ENCODE data around the gene IGLL5.
A peak's percentile ranks its signal among the peaks of the same experiment; 100 is the strongest.

Gene IGLL5

DNA sequence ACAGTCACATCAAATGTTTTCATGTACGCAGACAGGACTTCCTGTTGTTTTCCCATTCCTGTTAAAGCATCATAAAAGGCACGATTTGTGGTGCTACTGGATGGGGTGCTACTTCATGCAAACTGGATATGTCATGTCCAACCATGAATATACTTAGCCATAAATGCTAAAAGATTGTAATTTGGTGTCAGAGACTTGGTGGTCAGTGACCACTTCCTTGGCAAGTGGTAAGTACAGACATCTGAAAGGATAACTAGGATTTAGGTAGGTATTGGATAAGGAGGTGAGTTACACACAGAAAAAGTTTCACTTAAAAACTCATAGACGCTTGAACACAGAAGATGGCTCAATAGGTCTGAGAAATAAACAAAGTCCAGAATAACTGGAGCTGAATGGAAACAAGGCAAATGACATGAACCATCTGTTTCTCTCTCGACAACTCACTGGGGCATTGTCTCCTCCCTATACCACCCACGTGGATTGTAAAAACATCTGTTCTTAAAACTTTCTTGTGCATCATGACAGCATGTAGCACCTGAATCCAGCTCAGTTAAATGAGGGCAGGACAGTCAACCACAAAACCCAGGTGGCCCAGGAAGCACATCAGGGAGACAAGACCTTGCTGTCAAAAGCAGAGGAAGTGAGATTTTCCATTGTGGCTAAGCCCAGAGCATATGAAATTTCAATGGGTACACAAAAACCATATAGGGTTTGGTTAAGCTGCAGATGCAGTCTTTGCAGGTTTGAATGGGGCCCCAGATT lies 22.1 kb upstream of the IGLL5 start:
- no peak for DNase-seq

DNA sequence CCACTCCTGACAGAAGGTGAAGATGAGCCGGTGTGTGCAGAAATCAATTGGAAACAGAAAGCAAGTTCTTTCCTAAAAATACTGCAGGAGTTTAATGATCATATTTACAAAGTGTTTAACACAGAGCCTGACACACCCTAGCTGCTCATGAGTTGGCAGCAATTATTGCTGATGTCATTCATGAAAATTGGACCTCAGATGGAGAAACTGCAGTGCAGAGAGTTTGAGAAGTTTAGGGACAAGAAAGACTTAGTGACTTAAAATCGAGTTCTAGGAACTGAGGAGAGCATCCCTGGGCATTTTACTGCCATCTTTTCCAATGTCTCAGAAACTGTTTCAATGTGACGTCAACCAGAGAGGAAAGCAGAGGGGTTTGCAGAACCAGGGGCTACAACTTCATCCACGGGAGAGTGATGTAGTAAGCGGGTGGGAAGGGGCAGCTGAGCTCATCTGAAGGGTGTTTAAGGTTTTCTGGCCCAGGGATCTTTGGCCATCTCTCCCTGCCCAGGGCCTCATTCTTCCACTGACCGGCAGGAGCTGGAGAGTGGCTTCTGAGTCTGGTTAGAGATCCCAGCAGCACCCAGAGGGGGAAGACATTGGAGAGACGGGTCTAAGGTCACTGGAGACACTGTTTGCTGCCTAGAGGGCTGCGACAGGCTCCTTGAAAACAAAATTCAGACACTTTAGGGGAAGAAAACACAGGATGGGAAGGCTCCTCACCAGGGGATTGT lies 21.1 kb upstream of the IGLL5 start:
- no peak for DNase-seq

DNA sequence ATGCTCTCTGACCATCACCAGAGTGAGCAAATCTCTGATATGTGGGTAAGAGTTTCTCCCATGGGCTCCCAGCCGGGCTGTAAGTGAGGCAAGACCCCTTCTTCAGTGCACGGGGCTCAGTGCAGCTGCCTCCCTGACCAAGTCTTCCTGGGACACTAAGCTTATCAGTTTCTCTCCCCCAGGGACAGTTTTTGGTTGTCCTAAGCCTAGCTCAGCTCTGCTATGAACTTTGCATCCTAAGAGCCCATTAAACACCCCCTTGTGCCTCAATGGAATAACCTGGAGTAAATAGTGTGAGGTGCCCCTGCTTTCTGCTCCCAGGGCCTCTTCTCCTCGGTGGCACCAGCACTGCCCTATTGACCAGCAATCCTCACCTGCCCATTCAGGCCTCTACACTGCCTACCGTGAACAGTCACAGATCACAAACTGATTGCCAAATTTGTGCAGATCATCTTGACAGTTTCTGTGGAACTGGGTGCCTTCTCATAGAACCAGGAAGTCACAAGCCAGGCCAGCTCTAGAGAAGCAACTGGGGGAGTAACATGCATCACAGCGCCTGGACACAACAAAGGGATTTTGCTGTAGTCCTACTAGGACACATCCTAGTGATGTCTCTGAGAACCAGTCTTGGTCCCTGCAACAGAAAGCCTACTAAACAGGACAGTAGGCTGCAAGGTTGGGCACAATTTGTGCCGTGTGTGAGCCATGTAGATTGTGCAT lies 19.5 kb upstream of the IGLL5 start:
- no peak for DNase-seq

DNA sequence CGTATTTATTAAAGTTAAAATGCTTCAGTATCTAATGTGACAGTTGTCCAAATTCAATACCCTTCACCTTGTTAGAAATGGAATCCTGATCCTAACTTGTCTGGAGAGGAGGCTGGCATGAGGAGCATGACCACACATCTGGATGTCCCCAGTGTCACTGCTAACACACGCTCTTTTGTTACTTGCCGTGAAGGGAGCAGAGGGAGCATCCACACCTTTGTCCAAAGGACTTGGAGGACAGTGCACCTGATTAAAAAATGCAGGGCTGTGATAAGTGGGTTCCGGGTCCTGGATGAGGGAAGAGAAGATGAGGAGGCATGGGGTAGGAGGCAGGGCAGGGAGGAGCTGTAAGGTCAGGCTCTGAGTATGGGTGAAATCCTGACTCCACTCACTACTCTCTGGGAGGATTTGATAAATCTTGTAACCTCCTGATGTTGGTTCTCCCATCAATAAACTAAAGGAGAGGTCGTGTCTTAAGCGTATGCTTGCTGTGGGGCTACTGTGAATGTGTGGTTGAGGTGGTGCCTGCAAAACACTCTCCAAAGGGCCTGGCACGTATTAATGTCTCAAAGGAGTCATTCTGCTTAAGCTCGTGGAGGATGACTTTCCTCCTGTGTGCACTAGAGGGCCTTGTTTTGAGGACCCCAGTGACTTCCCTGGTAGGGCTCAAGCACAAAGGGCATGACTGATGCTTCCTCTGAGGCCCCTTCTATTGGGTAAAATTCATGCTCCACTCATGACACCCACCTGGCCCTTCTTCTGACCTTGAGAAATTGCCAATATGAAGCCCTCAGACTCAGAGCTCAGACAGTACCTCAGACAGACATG lies 16.8 kb upstream of the IGLL5 start:
- no peak for DNase-seq

DNA sequence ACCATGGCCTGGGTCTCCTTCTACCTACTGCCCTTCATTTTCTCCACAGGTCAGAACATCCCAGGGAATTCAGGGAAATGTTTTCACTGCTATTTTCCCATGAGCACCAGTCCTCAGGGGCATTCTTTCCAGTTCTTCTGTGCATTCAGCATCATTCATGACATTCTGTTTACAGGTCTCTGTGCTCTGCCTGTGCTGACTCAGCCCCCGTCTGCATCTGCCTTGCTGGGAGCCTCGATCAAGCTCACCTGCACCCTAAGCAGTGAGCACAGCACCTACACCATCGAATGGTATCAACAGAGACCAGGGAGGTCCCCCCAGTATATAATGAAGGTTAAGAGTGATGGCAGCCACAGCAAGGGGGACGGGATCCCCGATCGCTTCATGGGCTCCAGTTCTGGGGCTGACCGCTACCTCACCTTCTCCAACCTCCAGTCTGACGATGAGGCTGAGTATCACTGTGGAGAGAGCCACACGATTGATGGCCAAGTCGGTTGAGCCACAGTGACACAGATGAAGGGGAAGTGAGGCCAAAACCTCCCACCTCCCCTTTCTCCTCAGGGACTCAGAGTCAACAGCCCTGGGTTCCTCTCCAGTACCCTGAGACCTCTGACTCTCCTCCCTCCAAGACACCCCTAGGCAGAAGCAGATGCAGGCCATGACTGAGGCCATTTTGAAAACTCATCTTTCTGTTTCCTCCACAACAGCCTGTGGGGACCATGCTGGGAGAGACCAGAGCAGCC lies 15.9 kb upstream of the IGLL5 start:
- DNase-seq = no peak

DNA sequence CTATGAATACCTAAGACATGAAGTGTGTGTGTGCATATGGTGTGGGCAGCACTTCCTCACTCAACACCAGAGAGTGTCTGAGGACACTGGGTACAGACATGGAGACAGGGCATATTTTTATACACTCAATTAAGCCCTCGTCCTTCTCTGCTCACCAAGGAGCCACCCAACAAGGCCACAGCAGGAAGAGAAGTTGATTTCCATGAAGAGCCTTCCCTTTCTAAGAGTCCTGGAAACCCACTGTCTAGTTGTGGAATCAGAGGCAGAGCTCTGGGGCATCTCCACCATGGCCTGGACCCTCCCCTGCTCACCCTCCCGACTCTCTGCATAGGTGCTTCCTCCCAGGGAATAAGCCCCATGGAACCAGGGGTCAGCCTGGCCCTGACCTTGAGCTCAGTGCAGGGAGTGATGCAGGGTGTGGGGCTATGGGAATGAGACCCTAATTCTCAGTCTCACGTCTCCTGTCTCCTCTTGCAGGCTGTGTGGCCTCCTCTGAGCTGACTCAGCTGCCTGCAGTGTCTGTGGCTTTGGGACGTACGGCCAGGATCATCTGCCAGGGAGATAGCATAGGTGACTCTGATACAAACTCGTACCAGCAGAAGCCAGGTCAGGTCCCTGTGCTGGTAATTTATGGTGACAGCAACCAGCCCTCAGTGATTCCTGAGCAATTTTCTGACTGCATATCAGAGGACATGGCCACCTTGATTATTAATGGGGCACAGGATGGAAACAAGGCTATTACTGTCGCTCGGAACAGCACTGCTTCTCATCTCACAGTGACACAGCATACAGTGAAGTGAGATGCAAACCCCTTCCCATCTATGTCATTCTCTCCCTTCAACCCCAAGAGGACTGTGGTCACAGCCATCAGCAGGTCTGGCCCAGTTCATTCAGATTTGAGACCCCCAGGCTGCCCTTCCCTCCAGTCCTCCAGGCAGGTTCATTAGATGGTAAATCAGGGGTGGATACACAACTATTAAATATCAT lies 14.6 kb upstream of the IGLL5 start:
- DNase-seq = no peak

DNA sequence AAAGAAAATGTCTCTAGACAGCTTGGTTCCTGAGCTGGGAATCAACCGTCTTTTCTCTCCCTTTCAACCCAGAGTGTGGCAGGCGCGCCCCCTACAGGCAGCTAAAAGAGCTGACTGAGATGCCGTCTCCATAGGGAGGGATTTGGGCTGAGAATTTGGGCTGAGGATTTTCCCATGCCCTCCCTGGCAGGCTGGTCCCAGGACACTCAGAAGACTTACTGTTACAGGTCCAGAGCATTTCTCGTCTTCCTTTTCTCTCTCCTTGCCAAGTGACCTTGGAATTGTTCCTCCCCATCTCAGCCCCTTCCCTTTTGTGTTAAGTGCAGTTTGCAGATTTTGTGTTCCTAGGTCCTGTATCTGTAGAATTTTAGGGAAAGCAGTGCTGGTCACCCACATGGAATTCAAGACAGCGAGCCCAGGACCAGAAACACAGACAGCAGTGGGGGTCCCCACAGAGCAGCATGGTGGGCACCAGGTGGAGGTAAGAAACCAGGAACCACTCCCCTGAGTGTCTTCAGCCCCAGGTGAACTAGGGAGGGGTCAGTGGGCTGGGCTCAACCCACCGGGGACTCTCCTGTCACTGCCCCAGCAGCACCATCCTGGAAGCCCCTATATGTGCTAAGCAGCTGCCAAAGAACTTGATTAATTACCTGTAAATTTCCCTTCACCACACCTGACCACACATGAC lies 9.9 kb upstream of the IGLL5 start:
- no peak for DNase-seq

DNA sequence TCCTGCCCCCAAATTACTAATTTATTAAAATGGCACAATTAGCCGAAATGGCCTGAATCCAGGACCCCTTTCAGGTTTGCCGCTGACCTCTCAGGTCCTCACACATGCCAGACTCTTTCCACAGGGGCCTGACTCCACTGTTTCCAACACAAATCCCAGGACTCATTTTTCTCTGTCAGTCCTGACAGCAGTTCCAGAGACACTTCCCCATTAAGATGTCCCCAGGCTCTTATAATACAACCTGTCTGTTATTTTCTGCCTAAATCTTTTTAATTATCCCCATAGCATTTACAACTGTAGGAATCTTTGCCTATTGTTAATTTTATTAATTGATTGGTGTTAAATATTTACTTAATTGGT lies 9.4 kb upstream of the IGLL5 start:
- no peak for DNase-seq

DNA sequence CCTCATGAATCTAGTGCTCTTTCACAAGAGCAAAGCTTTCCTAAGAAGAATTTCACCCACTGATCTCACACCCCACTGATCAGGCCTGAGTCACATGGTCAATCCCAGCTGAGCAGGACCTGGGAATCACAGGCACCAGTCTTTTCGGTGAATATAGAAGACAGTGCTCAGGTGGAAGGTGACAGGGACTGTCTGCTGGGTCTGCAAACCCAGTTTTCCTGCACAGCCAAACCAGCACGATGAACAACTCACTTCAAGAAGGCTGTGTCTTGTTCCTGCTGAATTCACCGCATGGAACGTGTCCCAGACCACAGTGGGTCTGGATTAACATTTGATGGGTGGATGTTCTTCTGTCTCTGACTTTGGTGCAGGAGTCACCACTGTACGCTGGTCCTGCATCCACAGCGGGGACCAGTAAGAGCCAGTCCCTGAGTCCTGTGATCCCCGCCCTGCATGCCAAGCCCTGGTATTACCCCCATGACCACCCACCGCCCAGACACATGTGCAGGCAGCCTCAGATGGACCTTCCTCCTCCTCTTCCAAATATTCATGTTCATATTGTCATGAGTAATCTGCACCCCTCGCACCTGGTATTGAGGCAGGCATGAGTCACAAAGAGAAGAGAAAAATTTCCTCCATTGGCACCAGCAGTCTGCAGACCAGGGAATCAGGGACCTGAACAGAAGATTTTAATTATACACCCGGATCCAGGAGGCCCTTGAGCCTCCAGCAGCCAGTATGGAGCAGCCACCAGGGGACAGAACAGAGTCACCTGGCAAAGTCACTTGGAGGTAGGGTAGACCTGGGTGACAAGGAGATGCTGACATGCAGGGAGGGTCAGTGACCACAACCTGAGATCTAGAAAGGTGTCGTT lies 8.6 kb upstream of the IGLL5 start:
- no peak for DNase-seq

DNA sequence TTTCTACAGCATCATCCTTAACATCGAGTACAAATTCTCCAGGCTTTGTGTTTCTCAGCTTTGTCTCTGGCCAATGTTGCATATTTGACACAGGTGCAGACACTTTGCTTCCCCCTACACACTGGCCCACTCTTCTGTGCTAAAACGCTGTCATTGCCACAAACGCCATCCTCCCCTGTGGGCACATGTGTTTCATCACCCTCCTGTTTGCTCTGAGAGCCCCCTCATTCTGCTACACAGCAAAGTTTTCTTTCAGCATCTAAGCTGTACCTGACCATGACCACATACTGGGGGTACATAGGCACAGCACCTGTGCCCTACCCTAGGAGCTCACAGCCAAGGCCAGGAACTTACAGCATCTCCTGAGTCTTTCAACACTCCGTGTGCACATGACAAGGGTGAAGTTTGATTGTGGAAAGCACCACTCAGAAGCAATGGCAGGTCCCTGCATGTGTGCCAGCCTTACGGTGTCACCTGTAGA lies 7.9 kb upstream of the IGLL5 start:
- no peak for DNase-seq

DNA sequence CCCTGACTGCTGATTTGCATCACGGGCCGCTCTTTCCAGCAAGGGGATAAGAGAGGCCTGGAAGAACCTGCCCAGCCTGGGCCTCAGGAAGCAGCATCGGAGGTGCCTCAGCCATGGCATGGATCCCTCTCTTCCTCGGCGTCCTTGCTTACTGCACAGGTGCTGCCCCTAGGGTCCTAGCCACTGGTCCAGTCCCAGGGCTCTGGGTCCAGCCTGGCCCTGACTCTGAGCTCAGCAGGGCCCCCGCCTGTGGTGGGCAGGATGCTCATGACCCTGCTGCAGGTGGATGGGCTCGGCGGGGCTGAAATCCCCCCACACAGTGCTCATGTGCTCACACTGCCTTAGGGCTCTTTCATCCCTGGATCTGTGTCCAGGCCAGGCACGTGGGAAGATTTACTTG lies 7.0 kb upstream of the IGLL5 start:
- DNase-seq = no peak

DNA sequence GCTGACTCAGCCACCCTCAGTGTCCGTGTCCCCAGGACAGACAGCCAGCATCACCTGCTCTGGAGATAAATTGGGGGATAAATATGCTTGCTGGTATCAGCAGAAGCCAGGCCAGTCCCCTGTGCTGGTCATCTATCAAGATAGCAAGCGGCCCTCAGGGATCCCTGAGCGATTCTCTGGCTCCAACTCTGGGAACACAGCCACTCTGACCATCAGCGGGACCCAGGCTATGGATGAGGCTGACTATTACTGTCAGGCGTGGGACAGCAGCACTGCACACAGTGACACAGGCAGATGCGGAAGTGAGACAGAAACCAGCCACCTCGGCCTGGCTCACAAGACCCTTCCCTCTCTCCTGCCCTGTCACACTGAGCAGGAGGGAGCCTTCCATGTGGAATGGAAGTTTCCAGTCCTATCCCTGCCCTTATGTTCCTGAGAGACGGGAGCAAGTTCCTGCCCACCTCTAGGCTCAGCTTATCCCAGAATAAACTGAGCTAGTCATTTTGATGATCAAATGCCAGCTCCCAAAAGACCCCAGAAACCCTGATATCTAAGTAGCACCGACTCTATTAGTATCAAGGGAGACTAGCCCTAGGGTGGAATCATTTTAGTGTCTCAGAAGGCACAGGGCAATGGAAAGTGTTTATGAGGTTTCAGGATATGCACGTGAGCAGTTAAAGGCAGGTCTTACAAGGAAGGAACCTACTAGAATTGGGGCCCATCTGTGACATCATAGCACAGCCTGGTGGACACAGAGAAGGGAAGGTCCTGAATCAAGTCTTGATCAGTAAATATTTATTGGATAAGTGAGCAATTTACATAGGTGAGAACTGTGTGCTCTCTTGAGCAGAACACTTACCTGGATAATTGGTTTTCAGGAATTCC lies 6.3 kb upstream of the IGLL5 start:
- no peak for DNase-seq

DNA sequence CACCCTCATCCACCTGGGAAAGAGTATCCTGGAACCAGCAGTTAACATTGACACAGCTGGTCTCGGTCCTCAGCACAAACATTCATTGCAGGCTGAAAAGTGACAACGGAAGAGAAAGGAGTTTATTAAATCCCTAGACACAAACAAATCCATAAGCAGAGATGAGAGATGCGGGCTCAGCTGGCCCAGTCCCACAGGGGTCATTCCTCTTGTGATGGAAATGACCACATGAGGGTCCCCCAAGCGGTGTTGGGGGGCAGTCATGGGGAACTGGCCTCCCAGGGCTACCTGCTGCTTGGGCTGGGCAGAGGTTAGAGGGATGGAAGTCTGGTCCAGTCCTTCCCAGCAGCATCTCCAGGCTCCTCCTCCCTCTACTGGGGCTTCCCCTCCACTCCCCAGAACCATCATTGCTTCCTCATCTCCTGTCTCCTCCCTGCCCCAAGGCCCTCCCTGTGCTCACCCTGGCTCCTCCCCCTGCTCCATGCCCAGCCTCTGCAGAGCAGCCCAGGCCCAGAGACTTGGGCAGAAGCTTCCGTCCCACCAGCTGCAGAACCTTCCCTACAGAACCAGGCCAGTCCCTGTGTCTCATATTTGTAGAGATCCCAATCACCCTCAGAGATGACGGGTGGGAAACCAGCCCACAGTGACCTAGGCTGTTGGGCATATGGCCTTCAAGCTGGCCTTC lies 5.4 kb upstream of the IGLL5 start:
- DNase-seq = no peak

DNA sequence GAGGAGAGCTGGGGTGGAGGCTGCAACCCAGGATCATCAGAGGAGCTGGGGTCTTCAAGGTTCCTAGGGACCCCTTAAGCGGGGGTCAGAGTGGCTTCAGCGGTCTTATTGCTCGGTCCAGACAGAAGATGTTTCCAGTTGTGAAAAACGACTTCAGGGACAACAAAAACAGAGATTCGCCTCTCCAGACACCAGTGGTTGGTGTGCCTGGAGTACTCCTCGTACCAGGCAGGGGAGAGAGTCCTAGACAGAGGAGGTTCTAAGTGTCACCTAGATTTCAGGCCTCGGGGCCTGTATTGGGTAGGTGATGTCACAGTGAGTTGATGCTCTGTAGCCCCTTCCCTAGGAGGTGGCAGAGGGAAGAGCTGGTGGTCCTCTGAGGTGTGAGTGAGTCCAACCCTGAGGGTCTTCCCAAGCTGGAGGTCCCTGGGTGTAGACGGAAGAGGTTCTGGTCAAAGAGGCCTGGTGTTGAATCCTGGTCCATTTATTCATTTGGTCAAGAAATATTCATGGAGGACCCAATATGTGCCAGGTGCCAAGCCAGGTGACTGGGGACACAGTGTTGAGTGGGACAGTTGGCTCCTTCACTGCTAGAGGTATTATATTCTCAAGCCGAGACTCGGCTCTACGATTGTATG lies 4.4 kb upstream of the IGLL5 start:
- no peak for DNase-seq

DNA sequence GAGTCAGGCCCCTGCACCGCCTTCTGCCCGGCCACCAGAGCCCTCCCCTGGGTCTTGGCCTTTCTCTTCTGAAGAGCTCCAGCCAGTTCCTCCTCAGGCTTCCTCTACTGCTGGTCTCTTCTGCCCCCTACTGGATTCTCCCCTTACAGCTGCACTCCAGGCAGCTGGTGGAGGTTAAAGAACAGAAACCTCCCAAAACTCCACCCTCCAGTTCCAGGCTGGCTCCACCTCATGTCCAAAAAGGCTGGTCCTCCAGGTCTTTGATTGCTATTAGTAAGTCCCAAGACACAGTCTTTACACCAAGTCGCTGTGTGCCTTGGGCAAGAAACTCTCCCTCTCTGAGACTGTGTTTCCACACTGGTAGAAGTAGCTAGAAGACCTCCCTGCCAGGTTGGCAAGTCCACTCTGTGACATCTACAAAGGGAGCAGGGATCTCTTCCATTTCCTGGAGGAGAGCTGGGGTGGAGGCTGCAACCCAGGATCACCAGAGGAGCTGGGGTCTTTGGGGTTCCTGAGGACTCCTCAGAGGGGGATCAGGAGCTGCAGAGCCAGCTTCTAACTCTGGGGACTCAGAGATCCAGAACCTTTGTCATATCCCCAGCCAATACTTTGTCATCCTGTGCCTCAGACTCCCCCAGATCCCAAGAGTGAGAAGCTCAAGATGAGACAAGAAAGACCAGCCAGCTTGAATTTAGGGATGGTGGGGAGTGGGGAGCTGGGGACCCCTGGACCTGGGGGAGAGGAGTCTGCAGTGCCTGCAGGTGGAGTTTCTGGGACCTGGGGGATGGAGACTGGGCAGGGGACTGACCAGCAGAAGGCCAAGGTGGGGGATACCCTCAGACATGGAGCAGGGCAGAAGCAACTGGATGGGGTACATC lies 3.4 kb upstream of the IGLL5 start:
- DNase-seq = peak; percentile 12

Measured in NCI-H510A (cell line).